Liver (tissue), 3 donors: ENCODE data around the gene ANKRD36B.
"Not testable (repeated sequence)": the region's sequence is repeated elsewhere in the genome, so short reads cannot be mapped to it uniquely, and the experiment has no call there.

Experiments used
- ATF3 ChIP-seq: IDR thresholded peaks from 2 replicates; pipeline ENCODE4 v1.6.1; 2016; ENCODE audit warnings: antibody characterized with exemption
- CTCF ChIP-seq: fragments of 150-350 bp; IDR thresholded peaks from 2 replicates; pipeline ENCODE4 v1.5.1; 2017; ENCODE audit warnings: improper control_type of control experiment, low read depth, low read length; ENCODE audit not compliant: missing input control
- FOXA1 ChIP-seq: IDR thresholded peaks from 2 replicates; pipeline ENCODE4 v1.6.1; 2016; ENCODE audit warnings: antibody characterized with exemption
- GABPA ChIP-seq, 2 donors: IDR thresholded peaks in 1 of 2; conservative IDR thresholded peaks in 1 of 2; 2 replicates each; pipeline ENCODE4 v1.6.1; 2016; ENCODE audit warnings: antibody characterized with exemption in 2 of 2, mild to moderate bottlenecking in 1 of 2, moderate library complexity in 1 of 2
- HNF4A ChIP-seq, 2 donors: conservative IDR thresholded peaks; 2 replicates each; pipeline ENCODE4 v1.6.1; 2016; ENCODE audit warnings: antibody characterized with exemption in 2 of 2, mild to moderate bottlenecking in 2 of 2
- JUND ChIP-seq, 2 donors: IDR thresholded peaks; 2 replicates each; pipeline ENCODE4 v1.6.1; 2016; ENCODE audit warnings: antibody characterized with exemption in 2 of 2
- MAX ChIP-seq: IDR thresholded peaks from 2 replicates; pipeline ENCODE4 v1.6.1; 2016; ENCODE audit warnings: antibody characterized with exemption
- NR2F2 ChIP-seq: IDR thresholded peaks from 2 replicates; pipeline ENCODE4 v1.6.1; 2016; ENCODE audit warnings: antibody characterized with exemption
- RAD21 ChIP-seq, 2 donors: IDR thresholded peaks; 2 replicates each; pipeline ENCODE4 v1.6.1; 2016; ENCODE audit warnings: antibody characterized with exemption in 2 of 2, mild to moderate bottlenecking in 2 of 2
- REST ChIP-seq: IDR thresholded peaks from 2 replicates; pipeline ENCODE4 v1.6.1; 2016; ENCODE audit warnings: antibody characterized with exemption, mild to moderate bottlenecking
- RXRA ChIP-seq, 2 donors: IDR thresholded peaks; 2 replicates each; pipeline ENCODE4 v1.6.1; 2017 to 2018; ENCODE audit warnings: antibody characterized with exemption in 2 of 2, mild to moderate bottlenecking in 1 of 2
- YY1 ChIP-seq: IDR thresholded peaks from 2 replicates; pipeline ENCODE4 v1.6.1; 2016; ENCODE audit warnings: antibody characterized with exemption, mild to moderate bottlenecking
- donor health status: healthy.
- donor health status: healthy.

- not testable (repeated sequence) for TF ChIP-seq CTCF; FOXA1; JUND (IDR thresholded peaks at IDR 0.05); HNF4A (conservative IDR thresholded peaks at IDR 0.05); RAD21 (IDR thresholded peaks at IDR 0.05); NR2F2; MAX; GABPA (IDR thresholded peaks at IDR 0.05 in 1 of 2, conservative IDR thresholded peaks at IDR 0.05 in 1 of 2); REST; RXRA (IDR thresholded peaks at IDR 0.05); ATF3; YY1
These were observed 41.1 kb downstream of the ANKRD36B start for GRCh38 chr2:97548536-97548935.
